K562 (cell line): Measurements from ENCODE around the gene GRAMD4.

Experiments used
- EWSR1 ChIP-seq: fragments of 450-650 bp; IDR thresholded peaks from 2 replicates; pipeline ENCODE4 v1.6.1; 2018; ENCODE audit warnings: borderline replicate concordance, mild to moderate bottlenecking, low read depth, moderate library complexity; ENCODE audit not compliant: partially characterized antibody
- HIVEP1 ChIP-seq: fragments of 250-450 bp; sonication (Bioruptor Pico); IDR thresholded peaks from 2 replicates; pipeline ENCODE4 v1.4.0; 2020; ENCODE audit warnings: mild to moderate bottlenecking
- POLR2AphosphoS5 ChIP-seq: IDR thresholded peaks from 2 replicates; pipeline ENCODE4 v1.6.1; 2011; ENCODE audit warnings: mild to moderate bottlenecking, low read depth, low read length, moderate library complexity; ENCODE audit not compliant: control insufficient read depth, insufficient read depth
- RCOR1 ChIP-seq, 2 experiments: IDR thresholded peaks; 2 replicates each; pipeline ENCODE4 v1.6.1; 2012; ENCODE audit warnings: low read depth in 2 of 2, low read length in 2 of 2, borderline replicate concordance in 1 of 2, improper control_type of control experiment in 1 of 2
- XRCC5 ChIP-seq: fragments of 200-400 bp; formaldehyde crosslinking; IDR thresholded peaks from 2 replicates; pipeline ENCODE4 v1.6.1; 2017; ENCODE audit warnings: low read depth, mild to moderate bottlenecking, low read length
- ZBTB26 ChIP-seq: fragments of 450-650 bp; formaldehyde crosslinking; IDR thresholded peaks from 2 replicates; pipeline ENCODE4 v1.4.0; 2022; ENCODE audit warnings: missing genetic modification characterization
- TF ChIP-seq, protein P1 (sequence below), 3 experiments: IDR thresholded peaks in 2 of 3; conservative IDR thresholded peaks in 1 of 3; 2 replicates each; pipeline ENCODE4 v1.5.1; 2011 to 2012; ENCODE audit warnings: low read length in 3 of 3, mild to moderate bottlenecking in 3 of 3, control low read depth in 2 of 3, improper control_type of control experiment in 1 of 3, inconsistent platforms in 1 of 3, low read depth in 1 of 3, mixed read lengths in 1 of 3, moderate library complexity in 1 of 3; ENCODE audit not compliant: insufficient read depth in 2 of 3
- TF ChIP-seq, protein P2 (sequence below), 2 experiments: fragments of 450-650 bp; IDR thresholded peaks; 2 replicates each; pipeline ENCODE4 v1.6.1; 2016

GRCh38 chr22:46593996-46594946 lies 25.9 kb upstream of the GRAMD4 start:
- TF ChIP-seq HIVEP1 (CRISPR knock-in tag) (no peak), ZBTB26 (CRISPR knock-in tag) (no peak), RCOR1 (IDR thresholded peaks at IDR 0.05; ENCODE audit: borderline replicate concordance in 1 of 2, low read depth in 2 of 2, low read length in 2 of 2) (no peak), XRCC5 (no peak), POLR2AphosphoS5 (no peak), EWSR1 (no peak)
- TF ChIP-seq, protein P1, sequence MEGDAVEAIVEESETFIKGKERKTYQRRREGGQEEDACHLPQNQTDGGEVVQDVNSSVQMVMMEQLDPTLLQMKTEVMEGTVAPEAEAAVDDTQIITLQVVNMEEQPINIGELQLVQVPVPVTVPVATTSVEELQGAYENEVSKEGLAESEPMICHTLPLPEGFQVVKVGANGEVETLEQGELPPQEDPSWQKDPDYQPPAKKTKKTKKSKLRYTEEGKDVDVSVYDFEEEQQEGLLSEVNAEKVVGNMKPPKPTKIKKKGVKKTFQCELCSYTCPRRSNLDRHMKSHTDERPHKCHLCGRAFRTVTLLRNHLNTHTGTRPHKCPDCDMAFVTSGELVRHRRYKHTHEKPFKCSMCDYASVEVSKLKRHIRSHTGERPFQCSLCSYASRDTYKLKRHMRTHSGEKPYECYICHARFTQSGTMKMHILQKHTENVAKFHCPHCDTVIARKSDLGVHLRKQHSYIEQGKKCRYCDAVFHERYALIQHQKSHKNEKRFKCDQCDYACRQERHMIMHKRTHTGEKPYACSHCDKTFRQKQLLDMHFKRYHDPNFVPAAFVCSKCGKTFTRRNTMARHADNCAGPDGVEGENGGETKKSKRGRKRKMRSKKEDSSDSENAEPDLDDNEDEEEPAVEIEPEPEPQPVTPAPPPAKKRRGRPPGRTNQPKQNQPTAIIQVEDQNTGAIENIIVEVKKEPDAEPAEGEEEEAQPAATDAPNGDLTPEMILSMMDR (IDR thresholded peaks at IDR 0.05 in 2 of 3, conservative IDR thresholded peaks at IDR 0.05 in 1 of 3; ENCODE audit: insufficient read depth in 2 of 3, low read depth in 1 of 3, low read length in 3 of 3), result no peak
- TF ChIP-seq, protein P2, sequence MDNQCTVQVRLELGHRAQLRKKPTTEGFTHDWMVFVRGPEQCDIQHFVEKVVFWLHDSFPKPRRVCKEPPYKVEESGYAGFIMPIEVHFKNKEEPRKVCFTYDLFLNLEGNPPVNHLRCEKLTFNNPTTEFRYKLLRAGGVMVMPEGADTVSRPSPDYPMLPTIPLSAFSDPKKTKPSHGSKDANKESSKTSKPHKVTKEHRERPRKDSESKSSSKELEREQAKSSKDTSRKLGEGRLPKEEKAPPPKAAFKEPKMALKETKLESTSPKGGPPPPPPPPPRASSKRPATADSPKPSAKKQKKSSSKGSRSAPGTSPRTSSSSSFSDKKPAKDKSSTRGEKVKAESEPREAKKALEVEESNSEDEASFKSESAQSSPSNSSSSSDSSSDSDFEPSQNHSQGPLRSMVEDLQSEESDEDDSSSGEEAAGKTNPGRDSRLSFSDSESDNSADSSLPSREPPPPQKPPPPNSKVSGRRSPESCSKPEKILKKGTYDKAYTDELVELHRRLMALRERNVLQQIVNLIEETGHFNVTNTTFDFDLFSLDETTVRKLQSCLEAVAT (IDR thresholded peaks at IDR 0.05), result no peak
